HepG2 (cell line): ENCODE data around the gene DDO. TPM values are rescaled to one million over a fixed set of nuclear protein-coding genes. Genes with fewer than 3 reads are reported as not detected.

Source experiments
- ADNP ChIP-seq: sonication (generic); formaldehyde crosslinking; IDR thresholded peaks from 2 replicates; pipeline ENCODE4 v1.4.0; 2020; ENCODE audit warnings: missing genetic modification reagents
- FOXJ3 ChIP-seq: sonication (generic); formaldehyde crosslinking; IDR thresholded peaks from 2 replicates; pipeline ENCODE4 v1.4.0; 2020; ENCODE audit warnings: missing genetic modification reagents, mild to moderate bottlenecking, borderline replicate concordance
- HNF1B ChIP-seq: sonication (generic); formaldehyde crosslinking; IDR thresholded peaks from 2 replicates; pipeline ENCODE4 v1.5.1; 2020; ENCODE audit warnings: mild to moderate bottlenecking, moderate library complexity, missing genetic modification reagents
- HOXA3 ChIP-seq: sonication (generic); formaldehyde crosslinking; IDR thresholded peaks from 2 replicates; pipeline ENCODE4 v1.5.0; 2020; ENCODE audit warnings: missing genetic modification reagents
- KIAA2018 ChIP-seq: sonication (generic); formaldehyde crosslinking; IDR thresholded peaks from 2 replicates; pipeline ENCODE4 v1.5.0; 2020; ENCODE audit warnings: mild to moderate bottlenecking, missing genetic modification reagents, borderline replicate concordance
- KLF9 ChIP-seq: IDR thresholded peaks from 2 replicates; pipeline ENCODE4 v1.6.1; 2016; ENCODE audit warnings: low read depth
- PREB ChIP-seq: sonication (generic); formaldehyde crosslinking; IDR thresholded peaks from 2 replicates; pipeline ENCODE4 v1.4.0; 2020; ENCODE audit warnings: missing genetic modification reagents
- RARG ChIP-seq: sonication (generic); formaldehyde crosslinking; IDR thresholded peaks from 2 replicates; pipeline ENCODE4 v1.4.0; 2020; ENCODE audit warnings: low read depth, mild to moderate bottlenecking, missing genetic modification reagents
- ZBTB20 ChIP-seq: sonication (generic); formaldehyde crosslinking; IDR thresholded peaks from 2 replicates; pipeline ENCODE4 v1.8.1; 2023; ENCODE audit warnings: missing genetic modification reagents, low read depth, mild to moderate bottlenecking, borderline replicate concordance
- ZNF18 ChIP-seq: sonication (generic); formaldehyde crosslinking; IDR thresholded peaks from 2 replicates; pipeline ENCODE4 v1.8.0; 2022; ENCODE audit warnings: mild to moderate bottlenecking, missing genetic modification reagents; ENCODE audit not compliant: insufficient replicate concordance
- ZNF3 ChIP-seq: IDR thresholded peaks from 2 replicates; pipeline ENCODE4 v1.7.0; 2017; ENCODE audit warnings: inconsistent platforms
- ZNF446 ChIP-seq: sonication (generic); formaldehyde crosslinking; IDR thresholded peaks from 2 replicates; pipeline ENCODE4 v1.5.0; 2020; ENCODE audit warnings: mild to moderate bottlenecking, missing genetic modification reagents
- ZNF549 ChIP-seq: sonication (generic); formaldehyde crosslinking; IDR thresholded peaks from 2 replicates; pipeline ENCODE4 v1.5.0; 2020; ENCODE audit warnings: missing genetic modification reagents
- ZNF572 ChIP-seq: sonication (generic); formaldehyde crosslinking; IDR thresholded peaks from 2 replicates; pipeline ENCODE4 v1.5.1; 2020; ENCODE audit warnings: mild to moderate bottlenecking, missing genetic modification reagents
- ZNF781 ChIP-seq: sonication (generic); formaldehyde crosslinking; IDR thresholded peaks from 2 replicates; pipeline ENCODE4 v1.5.1; 2020; ENCODE audit warnings: borderline replicate concordance, mild to moderate bottlenecking, missing genetic modification reagents; ENCODE audit errors: not compliant biosample characterization
- ZNF816 ChIP-seq: sonication (generic); formaldehyde crosslinking; IDR thresholded peaks from 2 replicates; pipeline ENCODE4 v1.8.0; 2022; ENCODE audit warnings: missing genetic modification reagents, mild to moderate bottlenecking, borderline replicate concordance
- polyA plus RNA-seq, 8 experiments: library from polyadenylated mRNA; depleted of rRNA in 3 of 8; stranded (reverse) in 7 of 8; unstranded in 1 of 8; fragments of >200 nt; fragmentation: Illumina TruSeq in 4 of 8; extraction: Trizol in 4 of 8; gene quantifications; 2 replicates each; pipeline versions ENCODE4 v1.2.1 to v1.2.3, GENCODE V29; 2011 to 2016; ENCODE audit warnings: low read depth in 4 of 8, missing spikeins in 1 of 8, mixed read lengths in 1 of 8; ENCODE audit not compliant: insufficient read depth in 1 of 8
- total RNA-seq, 5 experiments: library from RNA; depleted of rRNA; stranded (reverse); fragments of >200 nt; fragmentation: Illumina TruSeq; extraction: Trizol; gene quantifications; 2 replicates each; pipeline ENCODE4 v1.2.3, GENCODE V29; 2016; ENCODE audit warnings: low read depth in 1 of 5

The DDO gene
- total and polyA plus RNA-seq, 2 of the 13 experiments (the other 11 are each of a cell fraction or from before 2014, with no cell fraction given): 6.1 to 10.3 TPM

GRCh38 chr6:110385458-110385863 lies 29.9 kb downstream of the DDO start (continued):
- TF ChIP-seq HNF1B (no peak), KLF9 (CRISPR knock-in tag) (no peak), FOXJ3 (CRISPR knock-in tag) (peak; percentile 88), RARG (CRISPR knock-in tag) (no peak), ZNF3 (CRISPR knock-in tag) (peak; percentile 90), ADNP (no peak), HOXA3 (CRISPR knock-in tag) (no peak), ZNF816 (CRISPR knock-in tag) (no peak), ZNF446 (CRISPR knock-in tag) (no peak), KIAA2018 (no peak), ZNF781 (CRISPR knock-in tag) (no peak), ZNF572 (no peak), ZBTB20 (no peak), ZNF18 (CRISPR knock-in tag) (no peak), ZNF549 (no peak), PREB (CRISPR knock-in tag) (no peak)
